Astrocyte of the spinal cord (primary cell): ENCODE measurements around the gene ATXN1L.
"Not testable (repeated sequence)": the region's sequence is repeated elsewhere in the genome, so short reads cannot be mapped to it uniquely, and the experiment has no call there.

Source experiments
- DNase-seq: peaks from one replicate; pipeline ENCODE4 v3.0.0; 2011; ENCODE audit warnings: low read depth, low spot score
- H3K4me3 ChIP-seq: 2 replicates; pipeline ENCODE4 v1.5.1; 2011; ENCODE audit warnings: low read depth, mild to moderate bottlenecking, low read length, moderate library complexity
- in situ Hi-C: cut with HindIII; loops from 2 replicates; pipeline ENCODE4 v1.10.0; 2017; ENCODE audit warnings: low sequenced_read_pairs
- TF ChIP-seq, protein P1 (sequence below): IDR thresholded peaks from 2 replicates; pipeline ENCODE4 v1.5.1; 2012; ENCODE audit warnings: low read depth, mild to moderate bottlenecking, low read length, inconsistent platforms

The ATXN1L gene

DNA sequence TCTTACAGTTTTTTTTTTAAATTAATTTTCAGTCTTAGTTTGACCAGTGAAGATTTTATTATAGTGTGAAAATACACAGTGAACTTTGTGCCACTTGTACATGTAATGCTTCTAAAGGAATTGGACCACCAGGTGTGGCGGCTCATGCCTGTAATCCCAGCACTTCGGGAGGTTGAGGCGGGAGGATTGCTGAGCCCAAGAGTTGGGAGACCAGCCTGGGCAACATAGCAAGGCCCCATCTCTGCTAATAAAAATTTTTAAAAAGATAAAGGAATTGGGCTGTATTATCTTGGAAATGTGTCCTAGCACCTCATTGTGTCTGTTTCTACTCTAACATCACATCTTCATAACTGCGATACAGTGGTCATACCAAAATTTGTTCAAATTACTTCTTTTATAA lies 53.4 kb downstream of the ATXN1L start:
- in situ Hi-C loops, result no loop called here

DNA sequence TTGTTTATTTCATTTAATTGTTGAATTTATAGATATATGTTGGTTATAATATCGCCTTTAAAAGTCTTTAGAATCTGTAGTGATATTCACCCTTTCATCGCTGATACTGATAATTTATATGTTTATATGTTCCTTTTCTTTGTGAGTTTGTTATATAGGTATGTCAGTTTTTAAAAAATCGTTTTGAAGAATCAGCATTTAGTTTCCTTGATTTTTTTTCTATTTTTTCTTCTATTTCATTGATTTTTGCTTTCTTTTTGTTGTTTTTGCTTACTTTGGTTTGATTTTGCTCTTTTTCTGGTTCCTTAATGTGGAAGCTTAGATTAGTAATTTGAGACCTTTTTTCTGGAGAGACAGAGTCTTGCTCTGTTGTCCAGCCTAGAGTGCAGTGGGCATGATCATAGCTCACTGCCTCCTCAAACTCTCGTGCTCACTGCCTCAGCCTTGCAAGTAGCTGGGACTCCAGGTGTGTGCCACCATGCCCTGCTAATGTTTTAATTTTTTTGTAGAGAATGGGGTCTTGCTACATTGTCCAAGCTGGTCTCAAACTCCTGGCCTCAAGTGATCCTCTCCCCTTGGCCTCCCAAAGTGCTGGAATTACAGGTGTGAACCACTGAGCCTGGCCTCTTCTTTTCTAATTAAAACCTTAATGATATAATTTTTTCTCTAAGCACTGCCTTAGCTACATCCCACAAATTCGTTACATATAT lies 57.0 kb downstream of the ATXN1L start:
- in situ Hi-C loops, result no loop called here
- DNase-seq, result no peak
- TF ChIP-seq, protein P1, sequence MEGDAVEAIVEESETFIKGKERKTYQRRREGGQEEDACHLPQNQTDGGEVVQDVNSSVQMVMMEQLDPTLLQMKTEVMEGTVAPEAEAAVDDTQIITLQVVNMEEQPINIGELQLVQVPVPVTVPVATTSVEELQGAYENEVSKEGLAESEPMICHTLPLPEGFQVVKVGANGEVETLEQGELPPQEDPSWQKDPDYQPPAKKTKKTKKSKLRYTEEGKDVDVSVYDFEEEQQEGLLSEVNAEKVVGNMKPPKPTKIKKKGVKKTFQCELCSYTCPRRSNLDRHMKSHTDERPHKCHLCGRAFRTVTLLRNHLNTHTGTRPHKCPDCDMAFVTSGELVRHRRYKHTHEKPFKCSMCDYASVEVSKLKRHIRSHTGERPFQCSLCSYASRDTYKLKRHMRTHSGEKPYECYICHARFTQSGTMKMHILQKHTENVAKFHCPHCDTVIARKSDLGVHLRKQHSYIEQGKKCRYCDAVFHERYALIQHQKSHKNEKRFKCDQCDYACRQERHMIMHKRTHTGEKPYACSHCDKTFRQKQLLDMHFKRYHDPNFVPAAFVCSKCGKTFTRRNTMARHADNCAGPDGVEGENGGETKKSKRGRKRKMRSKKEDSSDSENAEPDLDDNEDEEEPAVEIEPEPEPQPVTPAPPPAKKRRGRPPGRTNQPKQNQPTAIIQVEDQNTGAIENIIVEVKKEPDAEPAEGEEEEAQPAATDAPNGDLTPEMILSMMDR, result no peak
- H3K4me3 ChIP-seq, result no peak overlapping the region

More for the DNA sequence above, 53.4 kb downstream of the ATXN1L start:
- DNase-seq, result no peak
- TF ChIP-seq, protein P1, result no peak
- H3K4me3 ChIP-seq, result no peak overlapping the region

DNA sequence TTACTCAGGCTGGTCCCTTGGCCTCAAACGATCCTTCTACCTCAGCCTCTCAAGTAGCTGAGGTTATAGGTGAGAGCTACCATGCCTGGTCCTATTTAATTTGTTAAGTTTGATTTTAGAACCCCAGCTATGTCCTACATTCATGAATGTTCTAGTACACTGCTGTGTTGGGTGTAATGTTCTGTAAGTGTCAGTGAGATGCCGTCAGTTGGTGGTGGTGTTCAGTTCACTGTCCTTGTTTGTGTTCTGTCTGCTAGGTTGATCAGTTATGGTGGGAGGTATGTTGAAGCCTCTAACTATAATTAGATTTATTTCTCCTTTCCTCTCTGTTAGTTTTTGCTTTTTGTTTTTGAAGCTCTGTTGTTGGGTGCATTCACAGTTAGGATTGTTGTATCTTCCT lies 57.8 kb downstream of the ATXN1L start:
- in situ Hi-C loops, result no loop called here

DNA sequence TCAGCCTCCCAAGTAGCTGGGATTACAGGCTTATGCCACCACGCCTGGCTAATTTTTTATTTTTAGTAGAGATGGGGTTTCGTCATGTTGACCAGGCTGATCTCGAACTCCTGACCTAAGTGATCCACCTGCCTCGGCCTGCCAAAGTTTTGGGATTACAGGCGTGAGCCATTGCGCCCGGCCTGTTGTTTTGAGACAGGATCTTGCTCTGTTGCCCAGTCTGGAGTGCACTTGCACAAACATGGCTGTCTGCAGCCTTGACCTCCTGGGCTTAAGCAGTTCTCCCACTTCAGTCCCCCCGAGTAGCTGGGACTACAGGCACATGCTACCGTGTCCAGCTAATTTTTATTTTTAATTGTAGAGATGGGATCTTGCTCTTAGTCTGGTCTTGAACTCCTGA lies 58.5 kb downstream of the ATXN1L start:
- H3K4me3 ChIP-seq, result no peak overlapping the region
- TF ChIP-seq, protein P1, result no peak
- in situ Hi-C loops, result no loop called here
- no peak for DNase-seq

More for the DNA sequence above, 57.8 kb downstream of the ATXN1L start:
- TF ChIP-seq, protein P1, result no peak
- no peak overlapping the region for H3K4me3 ChIP-seq
- DNase-seq, result no peak

DNA sequence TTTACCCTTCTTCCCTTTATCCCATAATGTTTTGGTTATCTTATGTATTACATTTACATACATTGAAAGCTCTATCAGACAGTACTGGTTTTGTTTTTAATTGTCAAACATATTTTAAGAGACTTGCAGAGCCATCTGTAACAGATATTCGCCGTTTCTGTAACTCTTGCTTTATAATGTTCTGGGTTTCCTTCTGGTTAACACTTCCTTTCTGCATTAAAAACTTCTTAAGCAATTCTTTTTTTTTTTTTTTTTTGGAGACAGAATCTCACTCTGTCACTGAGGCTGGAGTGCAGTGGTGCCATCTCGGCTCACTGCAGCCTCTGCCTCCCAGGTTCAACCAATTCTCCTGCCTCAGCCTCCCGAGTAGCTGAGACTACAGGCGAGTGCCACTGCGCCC lies 60.0 kb downstream of the ATXN1L start:
- H3K4me3 ChIP-seq, in situ Hi-C loops, DNase-seq: not testable (repeated sequence)
